HepG2 (cell line): ENCODE results near the gene PDCD2. TPM values are rescaled to one million over a fixed set of nuclear protein-coding genes. Genes with fewer than 3 reads are reported as not detected.

Experiments
- AKNA ChIP-seq: sonication (generic); formaldehyde crosslinking; IDR thresholded peaks from 2 replicates; pipeline ENCODE4 v1.4.0; 2020; ENCODE audit warnings: missing genetic modification reagents, borderline replicate concordance
- ARID4A ChIP-seq: sonication (generic); formaldehyde crosslinking; IDR thresholded peaks from 2 replicates; pipeline ENCODE4 v1.5.0; 2020; ENCODE audit warnings: mild to moderate bottlenecking, missing genetic modification reagents, borderline replicate concordance
- ARNT ChIP-seq: fragments of 450-650 bp; IDR thresholded peaks from 2 replicates; pipeline ENCODE4 v1.6.1; 2017
- BRD4 ChIP-seq: sonication (generic); formaldehyde crosslinking; IDR thresholded peaks from 2 replicates; pipeline ENCODE4 v1.4.0; 2020; ENCODE audit warnings: missing genetic modification reagents
- ELF1 ChIP-seq: sonication (generic); formaldehyde crosslinking; IDR thresholded peaks from 2 replicates; pipeline ENCODE4 v1.4.0; 2020; ENCODE audit warnings: missing genetic modification reagents
- IKZF5 ChIP-seq: IDR thresholded peaks from 2 replicates; pipeline ENCODE4 v1.6.1; 2018; ENCODE audit warnings: missing genetic modification reagents, mild to moderate bottlenecking, missing compliant biosample characterization
- MATR3 ChIP-seq: sonication (generic); formaldehyde crosslinking; IDR thresholded peaks from 2 replicates; pipeline ENCODE4 v1.4.0; 2020; ENCODE audit warnings: missing genetic modification reagents
- TARDBP ChIP-seq: sonication (generic); formaldehyde crosslinking; IDR thresholded peaks from 2 replicates; pipeline ENCODE4 v1.8.0; 2022; ENCODE audit warnings: mild to moderate bottlenecking, missing genetic modification reagents
- ZEB1 ChIP-seq: IDR thresholded peaks from 2 replicates; pipeline ENCODE4 v1.6.1; 2012; ENCODE audit warnings: mild to moderate bottlenecking, low read depth, inconsistent platforms; ENCODE audit not compliant: insufficient replicate concordance
- ZNF512B ChIP-seq: sonication (generic); formaldehyde crosslinking; IDR thresholded peaks from 2 replicates; pipeline ENCODE4 v1.5.1; 2020; ENCODE audit warnings: missing genetic modification reagents, mild to moderate bottlenecking, borderline replicate concordance
- ZNF513 ChIP-seq: sonication (generic); formaldehyde crosslinking; conservative IDR thresholded peaks from 2 replicates; pipeline ENCODE4 v1.5.0; 2020; ENCODE audit warnings: missing genetic modification reagents
- polyA plus RNA-seq, 8 experiments: library from polyadenylated mRNA; depleted of rRNA in 3 of 8; stranded (reverse) in 7 of 8; unstranded in 1 of 8; fragments of >200 nt; fragmentation: Illumina TruSeq in 4 of 8; extraction: Trizol in 4 of 8; gene quantifications; 2 replicates each; pipeline versions ENCODE4 v1.2.1 to v1.2.3, GENCODE V29; 2011 to 2016; ENCODE audit warnings: low read depth in 4 of 8, missing spikeins in 1 of 8, mixed read lengths in 1 of 8; ENCODE audit not compliant: insufficient read depth in 1 of 8
- total RNA-seq, 5 experiments: library from RNA; depleted of rRNA; stranded (reverse); fragments of >200 nt; fragmentation: Illumina TruSeq; extraction: Trizol; gene quantifications; 2 replicates each; pipeline ENCODE4 v1.2.3, GENCODE V29; 2016; ENCODE audit warnings: low read depth in 1 of 5

Gene PDCD2
- total and polyA plus RNA-seq, 2 of the 13 experiments (the other 11 are each of a cell fraction or from before 2014, with no cell fraction given), result 83.6 to 133 TPM

GRCh38 chr6:170552765-170553533 lies 31.5 kb downstream of the PDCD2 start, which contains the start of gene PSMB1 (continued):
- TF ChIP-seq ARID4A (CRISPR knock-in tag) (peak; percentile 94; the same call in 1 of the 2 replicates), ZNF512B (CRISPR knock-in tag) (peak; percentile 60; the same call in 1 of the 2 replicates), IKZF5 (CRISPR knock-in tag) (peak; percentile 88; the same call in 1 of the 2 replicates), AKNA (0 out of 2 replicates have a peak, but pooled peaks have one; percentile 20), MATR3 (CRISPR knock-in tag) (no peak), ELF1 (peak; percentile 94), TARDBP (CRISPR knock-in tag) (peak; percentile 82), ARNT (no peak), ZEB1 (no peak), BRD4 (CRISPR knock-in tag) (peak; percentile 73; the same call in 1 of the 2 replicates), ZNF513 (CRISPR knock-in tag) (no peak)
